ENCODE measurements around the gene C5orf52. TPM values are rescaled to one million over a fixed set of nuclear protein-coding genes. Genes with fewer than 3 reads are reported as not detected.
A peak's percentile ranks its signal among the peaks of the same experiment; 100 is the strongest.
"Not testable (repeated sequence)": the region's sequence is repeated elsewhere in the genome, so short reads cannot be mapped to it uniquely, and the experiment has no call there.

Gene C5orf52
- polyA plus RNA-seq, 3 donors from 2014 or later, result not detected

GRCh38 chr5:157687198-157687554 lies 15.8 kb downstream of the C5orf52 start:
- Mint-ChIP-seq H3K36me3 (no peaks in the 10 kb centered on the region), H3K4me1 (no peaks in the 10 kb centered on the region), H3K27ac (no peak overlapping the region), H3K9me3 (no peaks in the 10 kb centered on the region), H3K4me3 (no peak overlapping the region), H3K27me3 (ENCODE audit: low read depth in 3 of 3) (peaks cover 0 to 7% (median 0%) of the 10 kb centered on the region in 3 donors)
- no peak for DNase-seq

- H3K9me3 Mint-ChIP-seq, result peaks cover 0 to 1% (median 0%) of the 10 kb centered on the region in 6 donors
- H3K36me3 Mint-ChIP-seq, result no peaks in the 10 kb centered on the region
- peak overlapping the region in 1 of 5 donors; percentile 21 for H3K4me3 Mint-ChIP-seq
- H3K27me3 Mint-ChIP-seq (ENCODE audit: low read depth in 3 of 3), result peaks cover 0 to 7% (median 0%) of the 10 kb centered on the region in 3 donors
- no peak overlapping the region for H3K27ac Mint-ChIP-seq
- DNase-seq, result peak in 1 of 3 donors; percentile 3
- H3K4me1 Mint-ChIP-seq, result no peaks in the 10 kb centered on the region
These were observed 18.8 kb downstream of the C5orf52 start for GRCh38 chr5:157689942-157690689.

- Mint-ChIP-seq H3K36me3 (no peaks in the 10 kb centered on the region), H3K4me3 (no peak overlapping the region), H3K4me1 (no peaks in the 10 kb centered on the region), H3K27me3 (ENCODE audit: low read depth in 3 of 3) (peaks cover 0 to 6% (median 0%) of the 10 kb centered on the region in 3 donors), H3K27ac (no peak overlapping the region), H3K9me3 (peaks cover 0 to 1% (median 0%) of the 10 kb centered on the region in 6 donors)
- no peak for DNase-seq
These were observed 19.5 kb downstream of the C5orf52 start for GRCh38 chr5:157690690-157691433.

GRCh38 chr5:157693816-157694215 lies 22.5 kb downstream of the C5orf52 start:
- not testable (repeated sequence) for H3K27ac Mint-ChIP-seq; H3K27me3 Mint-ChIP-seq (ENCODE audit: low read depth in 3 of 3); H3K4me1 Mint-ChIP-seq; H3K4me3 Mint-ChIP-seq; DNase-seq; H3K36me3 Mint-ChIP-seq
- peaks cover 0 to 12% (median 6%) of the 10 kb centered on the region in 6 donors for H3K9me3 Mint-ChIP-seq

DNA sequence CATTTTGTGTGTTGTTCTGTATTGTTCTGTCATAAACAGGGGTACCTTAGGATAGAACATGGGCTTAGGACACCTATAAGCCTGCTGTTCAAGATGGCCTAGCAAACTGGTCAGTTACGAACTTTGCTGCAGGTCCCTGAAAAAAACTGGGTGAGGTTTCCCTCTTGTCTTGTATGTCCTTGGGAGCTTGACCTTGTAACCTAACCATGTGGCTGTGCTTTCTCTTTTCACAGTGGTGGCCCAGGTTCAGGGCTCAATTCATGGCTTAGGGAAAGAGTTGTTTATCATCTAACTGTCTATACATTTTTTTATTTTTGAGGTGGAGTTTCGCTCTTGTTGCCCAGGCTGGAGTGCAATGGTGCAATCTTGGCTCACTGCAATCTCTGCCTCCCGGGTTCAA lies 24.8 kb downstream of the C5orf52 start:
- H3K4me3 Mint-ChIP-seq; H3K27me3 Mint-ChIP-seq (ENCODE audit: low read depth in 3 of 3); H3K36me3 Mint-ChIP-seq; DNase-seq; H3K27ac Mint-ChIP-seq; H3K4me1 Mint-ChIP-seq: not testable (repeated sequence)
- H3K9me3 Mint-ChIP-seq, result peaks cover 3 to 12% (median 9%) of the 10 kb centered on the region in 6 donors

GRCh38 chr5:157698674-157699073 lies 27.3 kb downstream of the C5orf52 start:
- not testable (repeated sequence) for H3K27ac Mint-ChIP-seq; H3K27me3 Mint-ChIP-seq (ENCODE audit: low read depth in 3 of 3); DNase-seq; H3K4me3 Mint-ChIP-seq; H3K4me1 Mint-ChIP-seq; H3K36me3 Mint-ChIP-seq
- H3K9me3 Mint-ChIP-seq, result peaks cover 3 to 12% (median 9%) of the 10 kb centered on the region in 6 donors

- Mint-ChIP-seq H3K4me1 (no peaks in the 10 kb centered on the region), H3K27me3 (ENCODE audit: low read depth in 3 of 3) (peaks cover 0 to 3% (median 2%) of the 10 kb centered on the region in 3 donors), H3K4me3 (no peak overlapping the region), H3K9me3 (peaks cover 0 to 7% (median 2%) of the 10 kb centered on the region in 6 donors), H3K36me3 (peaks cover 0 to 4% (median 0%) of the 10 kb centered on the region in 3 donors), H3K27ac (no peak overlapping the region)
- no peak for DNase-seq
These were observed 32.4 kb downstream of the C5orf52 start for GRCh38 chr5:157703736-157704135.

DNA sequence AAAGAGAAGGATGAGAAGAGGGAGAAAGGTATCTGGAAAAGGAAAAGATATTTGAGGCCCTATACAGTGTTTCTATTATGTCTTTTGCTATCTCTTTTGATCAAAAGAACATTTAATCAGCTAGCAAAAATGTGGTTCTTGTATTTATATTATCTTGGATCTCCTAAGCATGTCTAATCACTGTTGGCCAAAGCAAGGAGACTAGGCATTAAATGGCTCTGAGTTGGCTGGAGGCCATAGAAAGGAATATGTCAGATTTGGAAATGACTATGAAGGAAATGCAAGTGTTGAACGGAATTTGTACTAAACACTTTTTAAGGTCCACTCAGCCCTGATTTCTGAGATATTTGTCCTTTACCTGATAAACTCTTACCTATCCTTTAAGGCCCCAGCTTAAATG lies 37.5 kb downstream of the C5orf52 start:
- Mint-ChIP-seq H3K9me3 (no peaks in the 10 kb centered on the region), H3K4me3 (no peak overlapping the region), H3K27ac (no peak overlapping the region), H3K27me3 (ENCODE audit: low read depth in 3 of 3) (peaks cover 0 to 5% (median 2%) of the 10 kb centered on the region in 3 donors), H3K4me1 (no peaks in the 10 kb centered on the region), H3K36me3 (no peaks in the 10 kb centered on the region)
- DNase-seq, result no peak

DNA sequence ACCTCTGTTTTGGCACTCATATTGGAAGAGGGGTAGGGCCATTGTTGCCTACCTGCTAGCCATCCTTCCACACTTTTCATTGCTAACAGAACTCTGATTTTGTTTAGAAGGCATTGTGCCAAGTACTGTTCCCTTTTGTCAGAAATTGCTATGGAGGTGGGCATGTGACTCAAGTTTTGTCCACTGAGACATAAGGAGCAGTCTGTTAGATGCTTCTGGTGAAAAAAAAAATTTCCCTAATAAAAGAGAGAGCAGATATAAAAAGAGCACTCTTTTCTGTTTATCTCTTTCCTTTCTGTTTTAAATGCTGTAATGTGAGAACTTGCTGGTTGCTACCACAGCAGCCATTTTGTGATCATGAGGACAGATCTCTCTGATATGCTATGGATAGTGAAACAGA lies 38.0 kb downstream of the C5orf52 start:
- Mint-ChIP-seq H3K36me3 (no peaks in the 10 kb centered on the region), H3K27me3 (ENCODE audit: low read depth in 3 of 3) (peaks cover 0 to 7% (median 2%) of the 10 kb centered on the region in 3 donors), H3K9me3 (no peaks in the 10 kb centered on the region), H3K27ac (no peak overlapping the region), H3K4me1 (no peaks in the 10 kb centered on the region), H3K4me3 (no peak overlapping the region)
- DNase-seq, result no peak

DNA sequence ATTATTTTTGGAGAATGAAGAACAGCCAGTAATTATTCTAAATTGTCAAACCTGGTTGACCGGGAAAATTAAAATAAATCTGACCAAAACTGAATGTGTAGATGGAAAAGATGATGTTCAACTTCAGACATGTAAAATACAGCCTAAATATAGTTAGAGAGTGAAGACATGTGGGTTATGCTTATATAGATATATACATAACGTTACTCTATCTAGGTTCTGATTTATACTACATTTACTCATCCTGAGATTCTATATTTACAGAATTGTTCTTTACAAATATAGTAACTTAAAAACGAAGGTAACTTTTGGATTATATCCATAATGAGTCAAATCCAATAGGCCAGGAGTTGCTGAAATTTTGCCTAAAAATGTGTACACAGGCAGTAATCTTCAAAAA lies 39.1 kb downstream of the C5orf52 start:
- H3K4me3 Mint-ChIP-seq, result no peak overlapping the region
- H3K27me3 Mint-ChIP-seq (ENCODE audit: low read depth in 3 of 3), result peaks cover 2 to 7% (median 2%) of the 10 kb centered on the region in 3 donors
- DNase-seq, result no peak
- no peaks in the 10 kb centered on the region for H3K9me3 Mint-ChIP-seq
- H3K4me1 Mint-ChIP-seq, result no peaks in the 10 kb centered on the region
- no peak overlapping the region for H3K27ac Mint-ChIP-seq
- H3K36me3 Mint-ChIP-seq, result no peaks in the 10 kb centered on the region

DNA sequence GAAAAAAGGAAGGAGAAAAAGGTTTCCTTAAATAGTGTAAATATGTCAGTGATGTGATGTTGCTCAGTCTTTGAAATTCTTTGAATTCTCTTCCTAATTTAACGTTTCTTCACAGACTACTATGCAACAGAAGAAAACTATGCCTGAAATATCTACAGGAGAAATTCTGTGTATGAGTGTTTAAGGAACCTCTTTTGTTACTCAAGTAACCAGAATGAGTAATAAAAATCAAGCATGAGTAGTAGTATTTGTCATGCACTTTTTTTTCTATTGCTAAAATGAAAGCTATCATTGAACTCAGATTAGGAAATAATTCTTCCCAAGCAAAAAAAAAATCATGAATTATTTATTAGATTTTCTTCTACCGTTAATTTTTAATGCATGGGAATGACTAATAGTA lies 39.5 kb downstream of the C5orf52 start:
- no peak overlapping the region for H3K27ac Mint-ChIP-seq
- no peaks in the 10 kb centered on the region for H3K9me3 Mint-ChIP-seq
- peaks cover 2 to 7% (median 2%) of the 10 kb centered on the region in 3 donors for H3K27me3 Mint-ChIP-seq (ENCODE audit: low read depth in 3 of 3)
- H3K4me3 Mint-ChIP-seq, result no peak overlapping the region
- no peak for DNase-seq
- no peaks in the 10 kb centered on the region for H3K4me1 Mint-ChIP-seq
- no peaks in the 10 kb centered on the region for H3K36me3 Mint-ChIP-seq

DNA sequence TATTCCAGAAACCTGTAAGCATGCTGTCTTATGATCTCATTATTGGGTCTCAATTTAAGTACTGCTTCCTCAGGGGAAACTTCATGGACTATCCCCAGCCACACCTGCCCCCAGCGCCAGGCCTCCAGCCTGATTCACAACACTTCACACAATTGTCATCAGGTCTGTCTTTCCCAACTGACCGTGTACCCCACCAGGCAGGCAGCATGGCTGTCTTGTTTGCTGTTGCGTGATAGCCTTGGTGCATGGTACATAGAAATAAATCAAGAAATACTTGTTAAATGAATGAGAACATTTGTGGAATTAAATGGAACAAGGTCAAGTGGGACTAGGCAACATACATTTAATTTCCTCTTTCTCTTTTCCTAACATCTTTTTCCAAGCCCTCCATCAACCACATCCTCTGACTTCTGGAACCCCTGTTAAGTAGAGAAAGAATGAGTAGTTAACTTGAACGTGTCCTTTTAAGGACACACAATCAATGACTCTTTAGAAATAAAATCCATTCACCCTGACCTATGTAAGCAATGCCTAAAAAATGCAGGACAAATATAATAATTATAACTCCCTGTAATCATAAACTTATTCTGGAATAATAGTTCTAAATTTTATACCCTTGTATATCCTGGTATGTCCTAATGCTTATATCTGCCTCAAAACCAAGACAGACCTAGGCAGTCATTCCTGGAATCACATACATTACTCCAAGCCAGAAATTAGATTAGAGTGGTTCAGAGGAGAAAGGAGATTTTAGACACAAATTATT lies 42.7 kb downstream of the C5orf52 start:
- Mint-ChIP-seq H3K9me3 (no peaks in the 10 kb centered on the region), H3K27me3 (ENCODE audit: low read depth in 3 of 3) (peaks cover 2 to 5% (median 2%) of the 10 kb centered on the region in 3 donors), H3K36me3 (peaks cover 0 to 4% (median 0%) of the 10 kb centered on the region in 3 donors), H3K4me3 (no peak overlapping the region), H3K4me1 (peaks cover 3 to 6% of the 10 kb centered on the region in 2 donors), H3K27ac (no peak overlapping the region)
- DNase-seq, result no peak

DNA sequence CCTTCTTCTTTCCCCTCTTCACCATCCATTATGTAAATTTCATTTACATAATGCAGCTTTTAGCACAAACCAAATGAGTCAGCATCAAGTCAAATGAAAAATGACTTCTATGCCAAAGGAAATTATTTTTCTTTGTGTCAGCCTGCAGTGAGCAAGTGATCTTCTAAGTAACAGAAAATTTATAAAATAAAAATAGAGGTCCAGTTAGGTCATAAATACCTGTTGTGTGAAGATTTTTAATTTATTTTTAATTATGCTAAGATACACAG lies 43.2 kb downstream of the C5orf52 start:
- no peak overlapping the region for H3K27ac Mint-ChIP-seq

DNA sequence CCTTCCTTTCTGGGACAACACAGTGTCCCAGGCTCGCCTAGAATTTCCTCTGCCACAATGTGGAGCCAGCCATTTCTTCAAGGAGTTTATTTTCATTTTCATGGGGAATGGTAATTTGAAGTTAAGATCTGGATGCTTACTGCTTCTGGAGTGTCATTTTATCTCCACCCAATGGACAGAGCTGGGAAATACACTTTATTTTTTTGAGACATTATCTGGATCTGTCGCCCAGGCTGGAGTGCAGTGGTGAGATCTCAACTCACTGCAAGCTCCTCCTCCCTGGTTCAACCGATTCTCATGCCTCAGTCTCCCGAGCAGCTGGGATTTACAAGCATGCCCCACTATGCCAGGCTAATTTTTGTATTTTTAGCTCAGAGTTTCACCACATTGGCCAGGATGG lies 47.2 kb downstream of the C5orf52 start:
- Mint-ChIP-seq H3K27ac (no peak overlapping the region), H3K4me1 (peaks cover 3 to 6% of the 10 kb centered on the region in 2 donors), H3K4me3 (no peak overlapping the region), H3K9me3 (no peaks in the 10 kb centered on the region), H3K27me3 (ENCODE audit: low read depth in 3 of 3) (peaks cover under 1 to 6% (median 2%) of the 10 kb centered on the region in 3 donors), H3K36me3 (peaks cover 0 to 4% (median 0%) of the 10 kb centered on the region in 3 donors)
- DNase-seq, result peak; percentile 17 to 44 (median 23)

More for the DNA sequence above, 43.2 kb downstream of the C5orf52 start:
- Mint-ChIP-seq H3K36me3 (peaks cover 0 to 4% (median 0%) of the 10 kb centered on the region in 3 donors), H3K4me1 (peaks cover 3 to 6% of the 10 kb centered on the region in 2 donors), H3K27me3 (ENCODE audit: low read depth in 3 of 3) (peaks cover under 1 to 5% (median 2%) of the 10 kb centered on the region in 3 donors), H3K4me3 (no peak overlapping the region), H3K9me3 (no peaks in the 10 kb centered on the region)
- DNase-seq, result no peak

All from immature natural killer cell (primary cell).